GM19438 (cell line): Measurements from ENCODE around the gene CRACDL.
"Not testable (repeated sequence)": the region's sequence is repeated elsewhere in the genome, so short reads cannot be mapped to it uniquely, and the experiment has no call there.

ENCODE experiments used
- ATAC-seq: cut with Tn5 transposase; IDR thresholded peaks from one replicate; pipeline ENCODE4 v1.9.1; 2021; ENCODE audit warnings: low read depth; ENCODE audit not compliant: unreplicated experiment

CRACDL gene

DNA sequence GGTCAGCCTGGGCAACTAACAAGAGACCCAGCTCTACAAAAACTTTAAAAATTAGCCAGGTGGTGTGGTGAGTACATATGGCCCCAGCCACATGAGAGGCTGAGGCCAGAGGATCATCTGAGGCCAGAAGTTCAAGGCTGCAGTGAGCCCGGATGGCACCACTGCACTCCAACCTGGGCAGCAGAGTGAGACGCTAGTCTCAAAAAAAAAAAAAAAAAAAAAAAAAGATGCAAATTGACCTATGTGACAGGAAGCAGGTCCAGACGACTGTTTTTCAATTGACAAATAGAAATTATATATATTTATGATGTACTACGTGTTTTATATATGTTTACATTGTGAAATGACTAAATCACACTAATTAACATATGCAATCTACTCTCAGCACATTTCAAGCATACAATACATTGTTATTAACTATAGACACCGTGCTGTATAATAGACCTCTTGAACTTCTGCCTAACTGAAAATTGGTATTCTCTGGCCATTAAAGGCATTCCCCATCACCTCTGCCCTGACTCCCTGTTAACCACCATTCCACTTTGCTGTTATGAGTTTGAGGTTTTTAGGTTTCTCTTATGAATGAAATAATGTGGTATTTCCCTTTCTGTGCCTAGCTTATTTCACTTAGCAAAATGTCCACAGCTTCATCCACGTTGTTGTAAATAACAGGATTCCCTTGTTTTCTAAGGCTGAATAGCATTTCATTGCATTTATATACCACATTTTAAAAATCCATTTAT lies 172.6 kb downstream of the CRACDL start:
- no peak for ATAC-seq

DNA sequence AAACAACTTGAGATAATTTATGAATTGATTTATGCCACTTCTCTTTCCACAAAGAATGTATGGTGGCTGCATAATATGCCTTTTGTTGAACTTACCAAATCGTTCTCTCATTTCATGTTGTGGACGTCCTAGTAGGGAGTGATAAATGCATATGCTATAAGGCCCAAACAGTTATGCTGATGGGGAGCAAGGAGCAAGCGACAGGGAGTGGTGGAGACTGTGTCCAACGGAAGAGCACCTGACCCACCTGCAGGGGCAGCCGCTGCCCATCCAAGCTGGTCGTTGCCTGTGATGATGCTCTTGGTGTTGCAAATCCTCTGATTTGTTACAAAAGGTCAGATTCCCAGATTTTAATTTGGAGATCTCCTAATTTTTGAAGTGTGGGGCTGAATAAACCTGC lies 174.1 kb downstream of the CRACDL start:
- ATAC-seq, result no peak

GRCh38 chr2:98761267-98761781 lies 174.7 kb downstream of the CRACDL start:
- no peak for ATAC-seq

DNA sequence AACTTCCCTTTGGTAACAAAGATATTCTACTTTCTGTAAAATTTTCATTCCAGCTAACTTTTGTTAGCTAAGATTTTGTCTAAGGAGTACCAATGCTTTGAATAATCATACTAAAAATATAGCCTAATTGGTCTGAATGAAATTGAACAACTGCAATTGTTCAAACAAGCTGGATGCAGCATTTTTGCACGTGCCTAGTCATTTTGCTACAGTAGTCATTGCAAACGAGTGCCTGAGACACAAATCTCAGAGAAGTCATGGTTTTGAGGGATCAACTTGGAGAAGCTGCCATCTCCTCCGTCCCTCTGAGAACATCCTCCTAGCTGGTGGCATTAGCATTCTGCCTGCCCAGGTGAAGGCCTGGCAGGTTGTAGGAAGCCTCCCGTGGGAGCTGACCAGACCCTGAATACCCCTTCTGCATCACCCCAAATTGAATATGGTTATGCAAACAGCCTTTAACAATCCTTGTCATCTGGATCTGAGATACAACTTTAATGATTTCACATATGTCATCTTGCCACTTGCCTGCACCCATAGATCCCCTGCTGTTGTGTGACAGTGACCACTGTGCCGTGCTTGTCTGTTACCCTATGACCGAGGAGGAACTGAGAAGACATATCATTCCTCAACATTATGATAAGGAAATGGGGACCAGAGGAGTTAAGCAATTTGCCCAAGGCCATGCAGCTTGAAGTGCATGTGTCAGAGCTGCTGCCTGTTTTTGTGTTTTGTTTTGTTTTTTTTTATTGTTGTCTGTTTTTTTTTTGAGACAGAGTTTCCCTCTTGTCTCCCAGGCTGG lies 176.0 kb downstream of the CRACDL start:
- ATAC-seq, result no peak

DNA sequence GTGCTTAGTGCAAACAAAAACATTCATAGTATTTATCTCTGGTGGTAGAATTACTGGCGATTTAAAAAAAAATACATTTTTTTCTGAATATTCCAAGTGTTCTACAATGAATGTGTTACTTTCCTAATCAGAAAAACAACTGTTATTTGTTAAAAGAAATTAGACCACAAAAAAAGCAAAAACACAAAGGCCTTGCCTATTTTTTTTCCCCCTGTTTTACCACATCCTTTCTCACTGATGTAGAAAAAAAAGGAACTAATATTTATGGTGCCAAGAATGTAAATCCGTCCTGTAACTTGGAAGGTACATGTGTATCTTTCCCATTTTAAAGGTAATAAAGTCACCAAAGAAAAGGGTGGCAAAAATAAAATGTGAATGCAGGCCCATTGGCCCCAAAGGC lies 176.7 kb downstream of the CRACDL start:
- ATAC-seq, result no peak

DNA sequence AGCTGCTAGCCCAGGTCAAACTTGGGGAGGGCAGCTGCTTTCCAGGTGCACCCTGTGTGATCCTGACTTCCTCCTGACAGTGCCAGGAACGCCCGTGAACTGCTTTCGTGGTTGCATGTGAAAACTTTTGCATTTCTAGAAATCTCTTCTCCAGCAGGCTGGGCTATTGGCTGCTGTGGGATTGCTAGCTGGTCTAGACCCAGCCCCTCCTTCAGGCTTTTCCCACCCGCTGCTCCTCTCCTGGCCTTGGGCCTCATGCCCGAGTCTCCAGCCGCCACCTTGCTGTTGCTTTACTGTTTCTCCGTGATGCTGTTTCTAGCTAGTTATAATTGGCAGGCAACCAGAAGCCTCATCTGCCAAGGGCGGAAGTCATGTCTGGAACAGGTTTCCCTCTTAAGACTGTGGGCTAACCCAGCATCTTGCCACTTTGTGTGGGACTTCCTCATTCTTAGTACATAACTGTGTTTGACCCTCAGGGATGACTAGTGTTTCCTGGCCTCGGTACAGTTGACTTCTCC lies 178.1 kb downstream of the CRACDL start:
- peak; percentile 89 for ATAC-seq

- ATAC-seq, result no peak
These were observed 182.2 kb downstream of the CRACDL start for GRCh38 chr2:98753801-98754200.

DNA sequence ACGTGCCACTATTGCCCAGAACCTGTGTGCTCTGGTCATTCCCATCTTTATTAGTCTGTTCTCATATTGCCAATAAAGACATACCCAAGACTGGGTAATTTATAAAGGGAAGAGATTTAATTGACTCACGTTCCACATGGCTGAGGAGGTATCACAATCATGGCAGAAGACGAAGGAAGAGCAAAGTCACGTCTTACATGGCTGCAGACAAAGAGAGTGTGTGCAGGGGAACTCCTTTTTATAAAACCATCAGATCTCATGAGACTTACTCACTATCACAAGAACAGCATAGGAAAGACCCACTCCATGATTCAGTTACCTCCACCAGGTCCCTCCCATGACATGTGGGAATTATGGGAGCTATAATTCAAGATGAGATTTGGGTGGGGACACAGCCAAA lies 183.3 kb downstream of the CRACDL start:
- not testable (repeated sequence) for ATAC-seq

- ATAC-seq, result no peak
These were observed 184.3 kb downstream of the CRACDL start for GRCh38 chr2:98751748-98752147.

- ATAC-seq, result no peak
These were observed 185.3 kb downstream of the CRACDL start for GRCh38 chr2:98750593-98751282.

DNA sequence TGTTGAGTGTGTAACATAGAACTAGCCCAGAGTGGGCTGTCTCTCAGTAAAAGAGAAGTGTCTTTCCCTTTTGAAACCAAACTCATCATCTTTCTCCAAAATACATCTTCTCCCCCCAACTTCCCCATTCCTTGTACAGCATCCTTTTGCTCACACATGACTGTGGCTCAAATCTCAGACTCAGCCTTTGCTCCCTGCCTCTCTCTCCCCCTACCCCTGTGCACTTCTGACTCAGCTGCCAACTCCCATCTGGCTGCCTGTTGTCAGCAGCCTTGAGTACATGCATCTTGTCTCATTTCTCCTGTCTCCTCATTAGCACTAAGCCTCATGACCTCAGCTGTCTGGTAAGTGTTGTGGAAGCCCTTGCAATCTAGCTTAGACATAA lies 187.0 kb downstream of the CRACDL start:
- peak; percentile 37 for ATAC-seq

DNA sequence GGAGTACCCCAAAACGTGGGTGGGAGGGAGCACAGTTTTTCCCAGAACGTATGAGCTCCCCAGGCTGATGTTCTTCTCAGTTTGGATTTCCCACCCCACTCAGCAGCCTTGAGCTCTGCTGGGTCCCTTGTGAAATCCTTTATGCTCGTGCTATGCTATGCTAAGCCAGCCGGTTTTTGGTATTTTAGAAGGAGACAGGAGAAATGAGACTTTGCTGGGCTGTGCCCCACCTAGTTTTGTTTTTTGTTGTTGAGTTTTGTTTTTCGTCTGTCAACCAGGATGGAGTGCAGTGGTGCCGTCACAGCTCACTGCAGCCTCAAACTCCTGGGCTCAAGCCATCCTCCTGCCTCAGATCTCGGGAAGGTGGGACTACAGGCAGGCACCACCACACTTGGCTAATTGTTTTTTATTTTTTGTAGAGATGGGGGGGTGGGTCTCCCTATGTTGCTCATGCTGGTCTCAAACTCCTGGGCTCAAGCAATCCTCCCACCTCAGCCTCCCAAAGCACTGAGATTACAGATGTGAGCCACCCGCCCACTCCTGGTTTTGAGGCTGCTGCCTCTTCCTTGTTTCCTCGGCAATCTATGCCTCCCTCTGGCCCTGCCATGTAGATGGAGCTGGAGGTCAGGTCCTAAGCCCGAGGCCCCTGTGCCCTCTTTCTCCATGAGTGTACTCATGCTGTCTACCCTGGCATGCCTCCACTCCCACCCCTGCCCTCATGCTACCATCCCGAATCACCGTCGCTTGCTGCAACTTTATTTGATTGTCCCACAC lies 187.5 kb downstream of the CRACDL start:
- peak; percentile 90 for ATAC-seq

DNA sequence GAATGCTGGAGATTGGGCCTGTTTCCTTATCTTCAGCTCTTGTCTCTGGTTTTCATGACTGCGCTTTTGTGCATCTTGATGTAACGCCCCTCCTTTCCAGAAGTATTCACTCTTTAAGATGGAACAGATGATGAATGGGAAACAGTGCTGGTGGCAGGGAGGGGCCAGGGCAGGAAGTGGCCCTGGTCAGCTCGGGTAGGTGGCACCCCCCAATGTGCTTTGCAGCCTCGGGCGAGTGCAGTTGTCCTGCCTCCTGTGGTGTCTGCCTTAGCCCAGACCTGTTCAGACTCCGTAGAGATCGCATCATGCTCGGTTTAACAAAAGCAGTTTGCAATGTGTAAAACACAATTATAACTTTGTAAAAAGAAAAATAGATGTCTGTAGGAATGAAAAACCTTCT lies 188.1 kb downstream of the CRACDL start:
- no peak for ATAC-seq

GRCh38 chr2:98746426-98746825 lies 189.6 kb downstream of the CRACDL start:
- no peak for ATAC-seq

- no peak for ATAC-seq
These were observed 191.4 kb downstream of the CRACDL start for GRCh38 chr2:98744595-98744994.
